Activated CD4-positive, CD25-positive, alpha-beta regulatory T cell treated with anti-CD3 and anti-CD28 coated beads, Interleukin-2, amount 50 U/mL, for 16 hours (primary cell): ENCODE data around the gene TMED4.

Experiments used
- DNase-seq: peaks from one replicate; pipeline ENCODE4 v3.0.0-alpha.2; 2020; ENCODE audit warnings: low read depth, low spot score

The TMED4 gene

DNA sequence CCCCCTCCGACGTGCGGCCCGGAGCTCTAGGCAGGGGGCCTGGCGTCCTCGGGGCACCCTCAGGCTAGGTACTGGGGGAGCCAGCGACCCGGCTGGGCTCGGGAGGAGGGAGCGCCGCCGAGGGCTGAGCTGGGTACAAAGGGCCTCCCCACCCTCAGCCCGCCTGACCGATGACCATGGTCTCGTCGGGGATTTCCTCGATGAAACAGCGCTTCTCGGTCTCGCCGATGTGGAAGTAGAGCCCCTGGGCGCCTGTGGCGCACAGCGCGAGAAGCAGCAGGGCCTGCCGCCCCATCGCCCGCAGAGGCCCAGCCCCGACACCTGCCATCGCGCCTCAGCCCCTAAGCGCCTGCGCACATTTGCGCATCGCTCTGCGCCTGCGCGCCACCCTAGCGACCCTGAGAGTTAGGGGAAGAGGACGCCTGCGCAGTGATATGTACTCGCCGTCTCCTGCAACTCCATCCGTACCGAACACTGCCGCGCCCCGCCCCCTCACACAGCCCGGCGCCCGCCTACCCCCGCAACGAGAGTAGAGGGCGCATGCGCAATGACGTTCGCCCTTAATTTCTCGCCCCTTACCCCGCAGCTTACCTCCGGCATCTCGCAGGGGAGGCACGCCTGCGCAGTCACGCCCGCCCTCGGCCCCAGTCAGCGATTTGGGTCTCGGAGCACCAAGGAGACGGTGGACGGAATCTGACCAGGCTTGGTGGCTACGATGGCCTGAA is at the start of gene TMED4:
TMED4 (minus strand) TSS at position 353 of the 725 bp plus-strand sequence; CDS start at position 328, 25 bp downstream.
- DNase-seq, result peak; percentile 100

DNA sequence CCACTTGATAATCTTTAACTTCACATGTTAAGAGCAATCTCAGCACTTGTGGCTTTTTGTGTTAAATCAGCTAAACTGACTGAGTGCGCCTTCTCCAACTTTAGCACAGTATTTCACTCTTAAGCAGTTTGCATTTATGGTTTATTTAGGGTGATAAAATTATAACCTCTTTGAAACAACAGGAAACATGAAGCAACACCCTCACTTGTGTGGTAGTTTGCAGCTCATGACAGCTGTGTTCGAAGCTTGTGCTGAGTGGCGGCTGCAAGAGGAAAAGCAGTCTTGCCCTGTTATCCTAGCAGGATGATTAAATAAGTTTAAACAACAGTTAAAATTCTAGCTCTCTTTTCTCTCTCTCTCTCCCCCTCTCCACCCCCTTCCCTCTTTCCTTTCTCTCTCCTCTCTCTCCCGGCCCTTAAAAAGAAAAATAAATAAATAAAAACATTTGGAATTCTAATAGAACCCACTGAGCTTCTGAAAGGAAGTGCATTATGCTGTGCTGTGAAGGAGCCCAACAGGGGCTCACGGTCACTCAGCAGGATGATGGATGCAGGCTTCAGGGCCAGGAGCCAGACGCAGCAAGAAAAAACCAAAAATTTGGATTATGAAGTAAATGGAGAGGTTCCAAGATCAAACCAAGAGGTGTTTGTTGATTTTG is 49.6 kb upstream of the TMED4 start:
- DNase-seq, result no peak

DNA sequence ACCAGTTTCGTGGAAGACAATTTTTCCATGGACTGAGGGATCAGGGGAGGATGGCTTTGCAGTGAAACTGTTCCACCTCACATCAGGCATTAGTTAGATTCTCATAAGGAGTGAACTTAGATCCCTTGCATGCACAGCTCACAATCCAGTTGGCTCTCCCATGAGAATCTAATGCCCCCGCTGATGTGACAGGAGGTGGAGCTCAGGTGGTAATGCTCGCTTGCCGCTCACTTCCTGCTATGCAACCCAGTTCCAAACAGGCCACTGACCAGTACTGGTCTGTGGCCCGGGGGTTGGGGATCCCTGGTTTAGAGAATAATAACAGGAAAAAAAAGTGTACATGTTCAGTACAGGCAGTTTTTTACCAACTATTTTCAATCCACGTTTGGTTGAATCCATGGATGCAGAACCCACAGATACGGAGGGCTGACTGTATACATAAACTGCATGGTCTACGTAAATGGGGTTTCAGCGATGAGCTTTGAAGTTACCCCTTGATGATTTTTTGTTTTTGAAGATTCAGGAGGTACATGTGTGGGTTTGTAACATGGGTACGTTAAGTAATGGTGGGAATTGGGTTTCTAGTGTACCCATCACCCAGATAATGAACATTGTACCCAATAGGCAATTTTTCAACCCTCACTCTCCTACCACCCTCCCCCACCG is 48.9 kb upstream of the TMED4 start:
- DNase-seq, result no peak

DNA sequence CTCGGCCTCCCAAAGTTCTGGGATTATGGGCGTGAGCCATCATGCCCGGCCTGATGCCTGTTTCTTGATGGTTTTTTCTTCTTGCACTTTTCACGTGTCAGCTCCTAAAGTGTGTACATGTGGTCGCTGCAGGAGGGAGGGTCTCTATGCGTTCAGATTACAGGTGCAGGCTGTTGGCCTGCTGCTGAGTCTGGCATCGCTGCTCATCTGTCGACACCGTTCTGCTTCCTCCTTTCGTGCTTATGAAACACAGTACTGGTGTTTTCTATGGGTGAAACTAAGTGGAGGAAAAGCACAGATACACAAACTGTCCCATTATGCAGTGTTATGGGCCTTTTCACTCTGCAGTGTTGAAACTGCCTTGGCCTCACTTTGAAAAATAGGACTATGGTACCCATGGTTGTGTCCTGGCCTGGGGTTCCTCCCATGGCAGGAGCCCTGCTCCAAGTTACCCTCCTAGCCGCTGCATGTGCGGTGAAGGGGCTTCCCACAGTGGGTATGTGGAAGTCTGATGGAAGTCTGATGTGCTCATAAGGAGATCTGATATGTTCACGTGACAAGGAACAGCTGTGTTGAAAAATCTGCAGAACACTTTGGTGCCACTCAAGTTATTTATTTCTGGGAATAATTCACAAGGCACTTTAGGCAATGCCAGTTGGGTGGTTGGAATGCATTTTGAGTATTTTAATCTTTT is 47.9 kb upstream of the TMED4 start:
- no peak for DNase-seq

DNA sequence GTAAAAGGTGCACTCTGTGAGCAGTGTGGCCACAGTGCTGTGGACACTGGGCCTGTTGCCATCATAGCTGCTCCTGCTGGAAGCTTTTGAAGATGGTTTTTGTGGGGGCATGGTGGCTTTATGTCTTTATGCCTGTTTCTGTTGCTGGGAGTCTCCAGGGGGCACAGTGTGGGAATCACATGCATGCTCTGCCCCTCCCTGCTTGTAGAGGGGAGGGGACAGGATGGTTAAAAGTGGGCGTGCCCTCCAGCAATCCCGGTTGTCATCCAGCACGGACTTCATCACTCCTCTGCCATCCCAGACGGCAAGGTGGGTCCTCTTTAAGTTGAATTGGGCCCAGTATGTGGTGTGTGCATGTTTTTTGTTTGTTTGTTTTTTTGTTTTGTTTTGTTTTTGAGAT is 44.6 kb upstream of the TMED4 start:
- no peak for DNase-seq

DNA sequence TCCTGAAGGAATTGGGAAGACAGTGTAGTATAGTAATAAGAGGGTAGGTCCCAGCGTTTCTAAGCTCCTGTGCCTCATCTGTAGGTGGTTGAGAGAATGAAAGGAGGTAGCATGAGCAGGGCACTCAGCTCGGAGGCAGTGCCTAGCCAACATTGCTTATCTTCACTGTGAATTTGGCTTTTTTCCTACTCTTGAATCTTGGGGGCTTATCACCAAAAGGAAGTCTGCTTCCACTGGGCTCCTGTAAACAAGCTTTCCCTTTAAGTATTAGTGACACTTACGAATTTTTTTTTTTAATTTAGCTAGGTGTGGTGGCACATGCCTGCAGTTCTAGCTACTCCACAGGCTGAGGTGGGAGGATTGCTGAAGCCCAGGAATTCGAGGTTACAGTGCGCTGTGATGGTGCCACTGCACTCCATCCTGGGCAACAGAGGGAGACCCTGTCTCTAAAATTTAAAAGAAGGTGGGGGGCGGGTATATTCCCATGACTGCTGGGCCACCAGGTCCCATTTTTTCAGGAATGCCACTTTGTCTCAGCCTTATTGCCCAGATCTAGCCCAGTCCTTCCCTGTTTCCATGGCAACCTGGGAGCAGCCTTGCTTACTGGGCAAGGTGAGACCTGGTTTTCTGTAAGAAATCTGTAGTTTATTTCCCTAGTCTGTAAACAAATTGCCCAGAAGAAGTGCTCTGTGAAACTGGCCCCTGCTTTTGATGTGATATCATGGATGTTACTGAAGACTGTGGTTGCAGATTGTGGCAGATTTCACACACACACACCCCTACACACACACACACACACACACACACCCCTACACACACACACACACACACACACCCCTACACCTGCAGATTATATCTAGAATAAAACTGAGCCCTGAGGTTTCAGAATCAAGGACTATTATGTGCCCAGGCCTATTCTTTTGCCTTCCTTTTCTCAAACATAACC is 43.8 kb upstream of the TMED4 start:
- no peak for DNase-seq

DNA sequence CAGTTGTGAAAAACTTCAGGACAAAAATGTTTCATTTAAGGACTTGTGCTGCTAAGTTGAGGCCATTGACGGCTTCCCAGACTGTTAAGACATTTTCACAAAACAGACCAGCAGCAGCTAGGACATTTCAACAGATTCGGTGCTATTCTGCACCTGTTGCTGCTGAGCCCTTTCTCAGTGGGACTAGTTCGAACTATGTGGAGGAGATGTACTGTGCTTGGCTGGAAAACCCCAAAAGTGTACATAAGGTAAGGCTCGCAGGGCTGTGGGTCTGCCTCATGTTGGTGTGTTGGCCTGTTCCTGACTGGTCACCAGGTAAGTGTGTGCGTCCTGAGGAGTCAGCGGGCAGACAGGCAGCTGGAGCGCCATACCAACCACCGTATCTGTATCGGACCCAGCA is 42.3 kb upstream of the TMED4 start:
- DNase-seq, result no peak

DNA sequence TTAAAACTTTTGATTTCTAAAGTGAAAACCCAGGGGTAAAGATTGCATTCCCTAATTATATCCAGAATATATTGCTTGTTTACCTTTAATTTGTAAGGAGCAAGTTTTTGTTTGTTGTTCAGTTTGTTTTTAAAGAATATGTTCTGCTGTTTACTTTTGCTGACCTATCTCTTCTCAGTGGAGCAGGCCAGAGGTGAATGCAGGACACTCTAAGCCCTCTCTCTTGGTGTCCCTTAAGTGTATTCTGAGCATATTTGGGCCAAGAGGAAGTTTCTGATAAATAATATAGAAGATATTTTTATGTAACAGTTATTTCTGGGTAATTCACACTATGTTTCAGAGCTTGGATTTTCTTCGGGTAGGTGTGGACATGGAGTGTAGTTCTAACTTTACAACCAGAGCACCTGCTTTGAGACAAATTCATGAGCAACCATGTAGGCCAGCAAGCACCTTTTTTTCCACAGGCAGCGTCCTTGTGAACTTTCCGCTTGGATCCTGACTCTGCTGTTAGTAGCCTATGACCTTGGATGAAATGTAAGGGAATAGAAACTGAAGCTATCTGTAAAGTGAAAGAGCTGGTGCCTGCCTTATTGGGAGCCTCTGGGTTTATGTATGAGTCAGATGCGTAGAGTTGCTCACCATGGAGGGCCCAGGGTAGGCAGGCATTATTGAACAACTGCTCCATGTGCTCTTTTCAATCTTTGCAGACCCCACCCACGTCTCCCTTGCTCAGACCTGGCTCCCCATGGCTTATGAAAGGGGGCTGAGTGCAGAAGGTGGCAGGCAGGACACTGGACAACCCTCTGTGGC is 40.5 kb upstream of the TMED4 start:
- no peak for DNase-seq

DNA sequence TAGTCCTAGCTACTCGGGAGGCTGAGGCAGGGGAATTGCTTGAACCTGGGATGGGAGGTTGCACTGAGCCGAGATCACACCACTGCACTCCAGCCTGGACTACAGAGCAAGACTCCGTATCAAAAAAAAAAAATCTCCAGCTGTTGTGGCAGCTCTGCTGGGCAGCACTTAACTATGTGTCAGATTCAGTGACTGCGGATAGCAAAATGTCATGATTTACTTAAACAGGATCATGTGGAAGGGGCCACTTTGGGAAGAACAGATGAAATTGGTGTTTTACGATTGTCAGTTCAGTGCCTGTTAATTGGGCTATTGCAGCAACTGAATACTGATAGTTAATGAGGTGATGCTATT is 39.7 kb upstream of the TMED4 start:
- no peak for DNase-seq

DNA sequence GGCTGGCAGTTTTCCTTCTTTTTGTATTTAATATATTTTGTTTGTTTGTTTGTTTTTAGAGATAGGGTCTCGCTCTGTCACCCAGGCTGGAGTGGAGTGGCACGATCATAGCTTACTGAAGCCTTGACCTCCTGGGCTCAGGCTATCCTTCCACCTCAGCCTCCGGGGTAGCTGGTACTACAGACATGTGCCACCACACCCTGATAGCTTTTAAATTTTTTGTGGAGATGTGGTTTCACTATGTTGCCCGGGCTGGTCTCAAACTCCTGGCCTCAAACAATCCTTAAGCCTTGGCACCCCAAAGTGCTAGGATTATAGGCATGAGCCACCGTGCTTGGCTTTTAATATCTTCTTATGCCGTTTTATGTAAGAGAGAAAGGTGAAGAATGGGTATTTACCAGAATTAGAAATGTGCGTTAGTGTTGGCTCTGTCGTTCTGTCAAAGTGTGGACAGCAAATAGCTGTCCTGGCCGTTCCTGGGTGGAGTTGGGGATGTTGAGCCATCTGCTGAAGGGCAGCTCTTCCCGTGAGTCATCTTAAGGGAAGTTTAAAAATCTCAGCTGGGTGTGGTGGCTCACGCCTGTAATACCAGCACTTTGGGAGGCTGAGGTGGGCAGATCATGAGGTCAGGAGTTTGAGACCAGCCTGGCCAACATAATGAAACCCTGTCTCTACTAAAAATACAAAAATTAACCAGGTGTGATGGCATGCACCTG is 39.2 kb upstream of the TMED4 start:
- DNase-seq, result no peak

DNA sequence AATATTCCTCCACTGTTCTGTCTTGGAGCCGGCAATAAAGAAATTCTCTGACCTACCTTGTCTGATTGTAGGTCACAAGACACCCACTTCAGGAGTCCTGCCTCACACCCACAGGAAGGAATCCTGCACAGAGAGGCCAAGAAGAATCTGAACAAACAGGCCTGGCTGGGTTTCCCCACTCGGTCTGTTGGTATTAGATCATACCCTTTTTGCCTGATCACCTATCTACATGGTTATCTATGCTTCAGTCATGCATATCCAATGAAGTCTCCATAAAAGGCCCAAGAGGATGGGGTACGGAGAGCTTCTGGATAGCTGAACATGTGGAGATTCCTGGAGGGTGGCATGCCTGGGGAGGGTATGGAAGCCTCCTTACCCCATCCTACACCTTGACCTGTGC is 36.7 kb upstream of the TMED4 start:
- no peak for DNase-seq

DNA sequence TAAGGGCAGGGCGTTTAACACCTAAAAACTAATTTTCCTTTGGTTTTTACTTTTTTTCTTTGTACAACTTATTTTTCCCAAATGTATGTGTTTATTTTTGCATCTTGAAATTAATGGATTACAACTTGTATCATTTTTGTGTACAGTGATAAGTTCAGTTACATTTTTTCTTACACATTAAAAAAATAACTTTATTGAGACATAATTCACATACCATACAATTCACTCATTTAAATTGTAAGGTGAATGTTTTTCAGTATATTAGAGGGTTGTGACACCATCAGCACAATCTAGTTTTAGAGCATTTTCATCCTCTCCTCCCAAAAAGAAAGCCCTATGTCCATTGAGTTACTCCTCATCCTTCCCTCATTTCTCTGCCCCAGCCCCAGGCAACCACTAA is 36.0 kb upstream of the TMED4 start:
- no peak for DNase-seq

DNA sequence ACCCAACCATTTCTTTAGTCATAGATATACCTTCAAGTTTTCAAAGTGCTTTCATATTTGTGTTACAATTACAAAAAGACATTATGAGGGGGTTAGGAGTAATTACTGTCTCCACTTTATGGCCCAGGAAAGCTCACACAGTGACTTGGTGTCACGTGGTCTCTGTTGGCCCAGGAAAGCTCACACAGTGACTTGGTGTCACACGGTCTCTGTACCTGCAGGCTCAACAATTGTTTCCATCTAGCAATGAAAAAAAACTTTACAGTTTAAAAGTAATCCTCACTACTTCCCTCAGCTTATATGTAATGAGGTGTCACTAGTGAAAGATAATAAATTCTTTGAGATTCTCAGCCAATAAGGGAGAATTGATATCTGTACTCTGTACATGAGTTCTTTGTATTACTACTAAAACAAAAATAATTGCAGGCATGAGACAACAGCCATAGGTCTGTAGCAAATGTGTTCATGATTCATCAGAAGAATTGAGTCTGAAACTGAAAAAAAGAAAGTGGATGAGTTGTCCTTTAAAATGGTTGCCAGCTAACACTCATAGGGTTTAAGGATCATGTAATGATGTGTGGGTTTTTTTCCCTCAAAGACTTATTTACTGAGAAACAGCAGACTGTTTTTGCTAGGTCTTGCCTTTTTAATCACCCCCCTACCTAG is 35.3 kb upstream of the TMED4 start:
- DNase-seq, result no peak

DNA sequence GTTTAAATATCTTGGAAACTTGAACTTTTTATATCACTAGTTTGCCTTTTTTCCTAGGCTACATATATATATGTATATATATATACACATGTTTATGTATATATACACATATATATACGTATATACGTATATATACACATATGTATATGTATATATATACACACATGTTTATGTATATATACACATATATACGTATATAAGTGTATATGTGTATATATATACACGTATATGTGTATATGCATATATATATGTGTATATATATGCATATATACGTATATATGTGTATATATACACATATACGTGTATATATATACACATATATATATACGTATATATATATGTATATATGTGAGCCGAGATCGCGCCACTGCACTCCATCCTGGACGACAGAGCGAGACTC is 34.5 kb upstream of the TMED4 start:
- no peak for DNase-seq

DNA sequence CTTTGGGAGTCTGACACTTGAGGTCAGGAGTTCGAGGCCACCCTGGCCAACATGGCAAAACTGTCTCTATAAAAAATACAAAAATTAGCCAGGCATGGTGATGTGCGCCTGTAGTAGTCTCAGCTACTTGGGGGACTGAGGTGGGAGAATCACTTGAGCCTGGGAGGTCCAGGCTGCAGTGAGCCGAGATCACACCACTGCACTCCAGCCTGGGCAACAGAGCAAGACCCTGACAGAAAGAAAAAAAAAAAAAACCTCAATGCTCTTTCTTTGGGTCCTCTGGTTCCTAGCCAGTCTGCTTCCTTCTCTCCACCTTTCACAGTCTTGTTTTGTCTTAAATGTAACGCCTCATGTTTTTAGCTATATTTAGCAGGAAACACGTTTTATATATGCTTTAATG is 33.8 kb upstream of the TMED4 start:
- no peak for DNase-seq

DNA sequence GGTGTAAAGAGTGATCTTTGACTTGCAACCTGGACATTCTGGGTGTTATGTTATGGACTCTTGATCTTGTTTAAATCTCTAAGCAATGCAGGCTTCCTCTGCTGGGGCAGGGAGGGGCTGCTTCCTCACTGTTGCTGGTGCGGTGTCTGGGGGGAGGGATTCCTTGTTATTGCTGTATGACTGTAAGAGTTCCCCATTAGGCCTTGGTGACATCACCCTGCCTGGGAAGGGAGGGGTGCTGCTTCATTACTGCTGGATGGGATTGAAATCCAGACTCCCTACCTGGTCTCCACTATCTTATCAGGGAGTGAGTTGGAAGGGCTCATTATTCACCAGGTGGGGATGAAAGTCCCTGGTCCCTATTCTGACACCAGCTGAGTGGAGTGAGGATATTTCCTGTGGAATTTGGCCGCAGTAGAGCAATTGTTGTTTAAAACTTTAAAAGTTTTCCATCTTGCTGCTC is 33.1 kb upstream of the TMED4 start:
- DNase-seq, result no peak

DNA sequence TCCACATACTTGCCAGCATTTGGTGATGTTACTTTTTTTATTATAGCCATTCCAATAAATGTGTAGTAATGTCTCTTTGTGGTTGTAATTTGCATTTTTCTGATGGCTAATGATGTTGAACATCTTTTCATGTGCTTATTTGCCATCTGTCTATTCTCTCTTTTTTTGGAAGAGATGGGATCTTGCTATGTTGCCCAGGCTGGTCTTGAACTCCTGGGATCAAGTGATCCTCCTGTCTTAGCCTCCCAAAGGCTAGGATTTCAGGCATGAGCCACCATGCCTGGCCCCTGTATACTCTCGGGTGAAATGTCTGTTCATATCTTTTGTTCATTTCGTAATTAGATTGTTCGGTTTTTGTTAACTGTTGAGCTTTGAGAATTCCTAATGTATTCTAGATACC is 27.8 kb upstream of the TMED4 start:
- DNase-seq, result no peak

DNA sequence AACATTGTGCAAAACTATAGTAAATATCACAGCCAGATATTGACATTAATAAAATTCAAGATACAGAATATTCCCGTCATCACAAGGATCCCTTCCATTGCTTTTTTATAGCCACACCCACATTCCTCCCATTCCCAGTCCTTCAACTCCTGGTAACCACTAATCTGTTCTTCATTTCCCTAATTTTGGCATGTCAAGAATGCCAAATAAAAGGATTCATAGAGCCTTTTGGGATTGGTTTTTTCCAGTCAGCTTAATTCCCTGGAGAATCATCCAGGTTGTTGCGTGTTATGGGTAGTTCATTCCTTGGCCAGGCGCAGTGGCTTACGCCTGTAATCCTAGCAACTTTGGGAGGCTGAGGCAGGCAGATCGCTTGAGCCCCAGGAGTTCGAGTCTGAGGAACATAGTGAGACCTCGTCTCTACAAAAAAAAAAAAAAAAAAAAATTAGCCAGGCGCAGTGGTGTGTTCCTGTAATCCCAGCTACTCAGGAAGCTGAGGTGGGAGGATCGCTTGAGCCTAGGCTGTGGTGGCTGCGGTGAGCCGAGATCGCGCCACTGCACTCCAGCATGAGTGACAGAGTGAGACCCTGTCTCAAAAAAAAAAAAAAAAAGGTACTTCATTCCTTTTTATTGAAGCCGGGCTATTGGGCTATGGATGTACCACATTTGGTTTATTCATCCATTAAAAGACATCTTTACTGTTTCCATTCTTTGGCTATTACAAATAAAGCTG is 27.1 kb upstream of the TMED4 start:
- no peak for DNase-seq
